Fibroblast of mammary gland (primary cell): ENCODE results near the gene SPTBN5.

Experiments
- DNase-seq: peaks from one replicate; pipeline ENCODE4 v3.0.0-alpha.2; 2010; ENCODE audit warnings: low read depth
- H3K4me3 ChIP-seq: 2 replicates; pipeline ENCODE4 v1.5.1; 2011; ENCODE audit warnings: low read depth, mild to moderate bottlenecking, low read length, moderate library complexity; ENCODE audit not compliant: control insufficient read depth
- CTCF ChIP-seq: conservative IDR thresholded peaks from 2 replicates; pipeline ENCODE4 v1.5.1; 2011; ENCODE audit warnings: low read depth, low read length, inconsistent platforms; ENCODE audit not compliant: control insufficient read depth, insufficient read depth

The SPTBN5 gene

GRCh38 chr15:41852736-41853590 is 40.9 kb downstream of the SPTBN5 start:
- H3K4me3 ChIP-seq: no peak overlapping the region
- no peak for DNase-seq
- no peak for TF ChIP-seq CTCF

- H3K4me3 ChIP-seq: no peak overlapping the region
Observed at GRCh38 chr15:41851755-41852370, 42.0 kb downstream of the SPTBN5 start.

GRCh38 chr15:41851167-41851523 is 42.7 kb downstream of the SPTBN5 start:
- TF ChIP-seq CTCF: no peak
- DNase-seq: no peak
- no peak overlapping the region for H3K4me3 ChIP-seq

More at GRCh38 chr15:41851755-41852370, 42.0 kb downstream of the SPTBN5 start:
- TF ChIP-seq CTCF: no peak
- no peak for DNase-seq

GRCh38 chr15:41850482-41851166 is 43.2 kb downstream of the SPTBN5 start:
- TF ChIP-seq CTCF: no peak
- H3K4me3 ChIP-seq: no peak overlapping the region
- no peak for DNase-seq

- DNase-seq: no peak
- TF ChIP-seq CTCF: no peak
- no peak overlapping the region for H3K4me3 ChIP-seq
Observed at GRCh38 chr15:41849861-41850260, 44.0 kb downstream of the SPTBN5 start.

GRCh38 chr15:41849204-41849603 is 44.6 kb downstream of the SPTBN5 start:
- DNase-seq: no peak
- no peak overlapping the region for H3K4me3 ChIP-seq
- no peak for TF ChIP-seq CTCF
